ENCODE results near the gene ITPR1. TPM values are rescaled to one million over a fixed set of nuclear protein-coding genes. Genes with fewer than 3 reads are reported as not detected.

Gene ITPR1
- total and polyA plus RNA-seq, 2 of the 4 experiments (the other 2 are of a cell fraction): 1.8 to 5.7 TPM

DNA sequence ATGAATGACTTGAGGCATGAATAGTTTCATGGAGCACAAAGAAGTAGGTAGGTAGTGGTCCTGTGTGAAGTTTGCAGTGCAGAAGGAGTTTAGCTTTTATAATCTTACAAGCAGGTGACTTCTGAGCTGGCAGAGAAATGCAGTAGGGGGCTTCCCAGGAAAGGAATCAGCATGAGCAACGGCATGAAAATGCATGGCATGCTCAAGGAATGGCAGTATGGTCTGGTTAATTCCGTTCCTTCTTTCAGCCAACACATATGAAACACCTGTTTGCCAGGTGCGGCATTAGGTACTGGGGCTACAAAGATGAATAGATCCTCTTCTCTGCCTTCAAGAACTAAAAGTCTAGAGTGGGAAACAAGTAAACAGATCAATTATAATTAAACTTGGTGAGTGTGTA, 348.1 kb downstream of the ITPR1 start:
- Histone ChIP-seq H3K36me3 (ENCODE audit: control insufficient read depth, insufficient read depth, low read length) (no peaks in the 10 kb centered on the region), H3K79me1 (ENCODE audit: low read depth in 1 of 2, low read length in 2 of 2) (no peaks in the 10 kb centered on the region), H2BK15ac (ENCODE audit: low read depth, low read length) (peak overlapping the region; percentile 9; the same call in 2 of the 3 replicates), H3K4me3 (ENCODE audit: insufficient read depth, low read depth, low read length) (no peak overlapping the region), H4K5ac (ENCODE audit: low read depth, low read length) (no peak overlapping the region; the same call in 1 of the 2 replicates), H3K9me3 (ENCODE audit: control insufficient read depth, insufficient read depth, low read length) (no peaks in the 10 kb centered on the region), H3K27ac (ENCODE audit: insufficient read depth, low read length) (no peak overlapping the region), H3K18ac (ENCODE audit: low read depth, low read length) (peak overlapping the region; percentile 55; the same call in 1 of the 2 replicates), H2BK20ac (ENCODE audit: low read depth, low read length) (peak overlapping the region; percentile 82), H2BK120ac (ENCODE audit: low read depth, low read length) (peak overlapping the region; percentile 52), H3K9me1 (ENCODE audit: insufficient read depth, low read length) (peaks cover 6% of the 10 kb centered on the region; the same call in 1 of the 2 replicates), H3K9ac (ENCODE audit: low read depth, low read length) (no peak overlapping the region), H3K4ac (ENCODE audit: low read depth, low read length) (peak overlapping the region; percentile 68), H3K23ac (ENCODE audit: low read depth, low read length) (peak overlapping the region; percentile 20; the same call in 1 of the 2 replicates), H3K4me1 (ENCODE audit: control insufficient read depth, insufficient read depth, low read length) (peaks cover 6% of the 10 kb centered on the region), H2BK5ac (ENCODE audit: low read depth, low read length, poor library complexity, severe bottlenecking) (no peak overlapping the region), H2AK9ac (replicated peaks; ENCODE audit: low read depth, low read length, poor library complexity) (no peak overlapping the region), H4K91ac (ENCODE audit: insufficient read depth, low read depth, low read length) (peak overlapping the region; percentile 19; the same call in 1 of the 2 replicates), H3K56ac (ENCODE audit: extremely low read depth, insufficient read depth, low read length) (no peak overlapping the region), H3K4me2 (ENCODE audit: low read depth, low read length) (no peak overlapping the region), H3K14ac (replicated peaks; ENCODE audit: low read depth, low read length) (peak overlapping the region; percentile 44), H4K8ac (ENCODE audit: low read depth in 2 of 2, low read length in 2 of 2) (no peak overlapping the region), H4K20me1 (ENCODE audit: insufficient read depth, low read length) (no peaks in the 10 kb centered on the region), H3K27me3 (ENCODE audit: control insufficient read depth, insufficient read depth, low read length) (no peaks in the 10 kb centered on the region), H2AFZ (replicated peaks; ENCODE audit: low read length, poor library complexity) (no peak overlapping the region), H2AK5ac (ENCODE audit: low read depth, low read length) (peak overlapping the region; percentile 42; the same call in 1 of the 2 replicates)
- dilution Hi-C loops (cut with HindIII; ENCODE audit: low sequenced_read_pairs, unreplicated experiment): no loop called here
- POLR2A ChIA-PET (ENCODE audit: unreplicated experiment): interaction anchor here (1.3 kb wide), 1 partner anchor 10 kb away, joined by 3 read pairs; no protein-coding TSS in a partner anchor
- 80% methylated on average over 1 of the region's 3 CpGs; no CpG with 5 or more reads in 1 of the 2 experiments for WGBS, 2 experiments (ENCODE audit: extremely low coverage in 2 of 2, insufficient read length in 1 of 2)
- in situ Hi-C loops (cut with MboI; ENCODE audit: low sequenced_read_pairs): no loop called here
- no TSS peak for BruUV-seq (replicated peaks)
- CTCF ChIA-PET: interaction anchor here (1.2 to 1.3 kb wide), 2 partner anchors 120 to 185 kb away, joined by 3 to 7 read pairs; no protein-coding TSS in a partner anchor
- TF ChIP-seq, protein P1, sequence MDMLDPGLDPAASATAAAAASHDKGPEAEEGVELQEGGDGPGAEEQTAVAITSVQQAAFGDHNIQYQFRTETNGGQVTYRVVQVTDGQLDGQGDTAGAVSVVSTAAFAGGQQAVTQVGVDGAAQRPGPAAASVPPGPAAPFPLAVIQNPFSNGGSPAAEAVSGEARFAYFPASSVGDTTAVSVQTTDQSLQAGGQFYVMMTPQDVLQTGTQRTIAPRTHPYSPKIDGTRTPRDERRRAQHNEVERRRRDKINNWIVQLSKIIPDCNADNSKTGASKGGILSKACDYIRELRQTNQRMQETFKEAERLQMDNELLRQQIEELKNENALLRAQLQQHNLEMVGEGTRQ (IDR thresholded peaks at IDR 0.05; ENCODE audit: low read depth, low read length): no peak
- no peak for TF ChIP-seq POLR2A (IDR thresholded peaks at IDR 0.05; ENCODE audit: low read depth, low read length)
- no peak for TF ChIP-seq CEBPB (IDR thresholded peaks at IDR 0.05; ENCODE audit: low read depth, low read length)
- no peak for TF ChIP-seq MAZ (IDR thresholded peaks at IDR 0.05; ENCODE audit: borderline replicate concordance, low read depth, low read length)
- TF ChIP-seq SMC3 (IDR thresholded peaks at IDR 0.05; ENCODE audit: low read depth, low read length): no peak
- TF ChIP-seq, protein P2, sequence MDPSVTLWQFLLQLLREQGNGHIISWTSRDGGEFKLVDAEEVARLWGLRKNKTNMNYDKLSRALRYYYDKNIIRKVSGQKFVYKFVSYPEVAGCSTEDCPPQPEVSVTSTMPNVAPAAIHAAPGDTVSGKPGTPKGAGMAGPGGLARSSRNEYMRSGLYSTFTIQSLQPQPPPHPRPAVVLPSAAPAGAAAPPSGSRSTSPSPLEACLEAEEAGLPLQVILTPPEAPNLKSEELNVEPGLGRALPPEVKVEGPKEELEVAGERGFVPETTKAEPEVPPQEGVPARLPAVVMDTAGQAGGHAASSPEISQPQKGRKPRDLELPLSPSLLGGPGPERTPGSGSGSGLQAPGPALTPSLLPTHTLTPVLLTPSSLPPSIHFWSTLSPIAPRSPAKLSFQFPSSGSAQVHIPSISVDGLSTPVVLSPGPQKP (IDR thresholded peaks at IDR 0.05; ENCODE audit: borderline replicate concordance, low read depth, low read length): no peak
- TF ChIP-seq, protein P3, sequence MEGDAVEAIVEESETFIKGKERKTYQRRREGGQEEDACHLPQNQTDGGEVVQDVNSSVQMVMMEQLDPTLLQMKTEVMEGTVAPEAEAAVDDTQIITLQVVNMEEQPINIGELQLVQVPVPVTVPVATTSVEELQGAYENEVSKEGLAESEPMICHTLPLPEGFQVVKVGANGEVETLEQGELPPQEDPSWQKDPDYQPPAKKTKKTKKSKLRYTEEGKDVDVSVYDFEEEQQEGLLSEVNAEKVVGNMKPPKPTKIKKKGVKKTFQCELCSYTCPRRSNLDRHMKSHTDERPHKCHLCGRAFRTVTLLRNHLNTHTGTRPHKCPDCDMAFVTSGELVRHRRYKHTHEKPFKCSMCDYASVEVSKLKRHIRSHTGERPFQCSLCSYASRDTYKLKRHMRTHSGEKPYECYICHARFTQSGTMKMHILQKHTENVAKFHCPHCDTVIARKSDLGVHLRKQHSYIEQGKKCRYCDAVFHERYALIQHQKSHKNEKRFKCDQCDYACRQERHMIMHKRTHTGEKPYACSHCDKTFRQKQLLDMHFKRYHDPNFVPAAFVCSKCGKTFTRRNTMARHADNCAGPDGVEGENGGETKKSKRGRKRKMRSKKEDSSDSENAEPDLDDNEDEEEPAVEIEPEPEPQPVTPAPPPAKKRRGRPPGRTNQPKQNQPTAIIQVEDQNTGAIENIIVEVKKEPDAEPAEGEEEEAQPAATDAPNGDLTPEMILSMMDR (conservative IDR thresholded peaks at IDR 0.05; ENCODE audit: low read depth, low read length): no peak
- TF ChIP-seq CHD1 (IDR thresholded peaks at IDR 0.05; ENCODE audit: low read depth, low read length): no peak
- TF ChIP-seq MXI1 (IDR thresholded peaks at IDR 0.05; ENCODE audit: borderline replicate concordance, low read depth, low read length): no peak
- ATAC-seq (ENCODE audit: low read depth) (no peak), DNase-seq (peak; percentile 29)
- intact Hi-C loops (cut with micrococcal nuclease): loop anchor here (5.0 kb wide), 3 partner anchors 99 to 136 kb away; partner anchors contain the start of gene BHLHE40
